ENCODE data around the gene TAP2.
"Not testable (repeated sequence)": the region's sequence is repeated elsewhere in the genome, so short reads cannot be mapped to it uniquely, and the experiment has no call there.

The TAP2 gene

DNA sequence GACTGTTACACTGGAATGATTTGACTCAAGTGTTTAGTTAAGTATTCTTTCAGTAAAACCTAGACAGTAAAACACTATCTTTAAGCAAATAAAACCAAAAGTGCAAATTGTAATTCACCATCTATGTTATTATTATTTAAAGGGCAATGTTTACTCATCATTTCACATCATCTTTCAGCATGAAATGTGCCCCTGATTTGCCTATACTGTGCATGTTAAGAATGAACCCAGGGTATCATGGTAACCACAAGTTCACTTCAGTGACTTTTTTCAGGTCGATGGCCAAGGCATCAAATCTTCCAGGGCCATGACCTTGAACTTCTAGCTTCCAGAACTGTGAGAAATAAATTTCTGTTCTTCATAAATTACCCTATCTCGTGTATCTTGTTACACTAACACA is 19.7 kb downstream of the TAP2 start:
- Histone ChIP-seq H3K9ac (no peak overlapping the region), H3K9me3 (no peaks in the 10 kb centered on the region), H3K4me3 (no peak overlapping the region), H3K4me2 (no peak overlapping the region), H3K36me3 (no peaks in the 10 kb centered on the region), H3K27ac (no peak overlapping the region), H4K20me1 (no peaks in the 10 kb centered on the region), H3K27me3 (no peaks in the 10 kb centered on the region), H3K4me1 (peaks cover 20% of the 10 kb centered on the region)
- no peak for TF ChIP-seq Cebpa-rat (IDR thresholded peaks at IDR 0.05)

DNA sequence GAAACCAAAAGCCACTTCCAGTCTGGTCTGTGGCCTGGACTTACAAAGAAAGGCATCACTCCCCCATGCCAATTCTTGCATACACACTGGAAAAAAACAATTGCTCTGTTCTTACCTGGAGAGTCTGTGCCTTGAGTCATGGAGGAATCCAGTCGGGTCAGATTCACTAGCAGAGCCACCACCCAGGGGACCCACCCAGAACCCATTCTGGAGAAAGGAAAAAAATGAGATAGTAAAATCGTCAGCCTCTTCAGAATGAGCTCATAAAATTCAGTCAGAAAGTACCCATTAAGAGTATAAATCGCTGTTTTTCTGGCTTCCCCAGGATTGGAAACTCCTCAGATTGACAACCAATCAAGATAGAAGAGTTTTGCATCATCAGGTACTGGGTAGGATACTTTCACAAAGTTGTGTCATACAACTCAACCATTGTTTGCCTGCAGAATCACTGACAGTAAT is 21.8 kb downstream of the TAP2 start, which contains the start of gene HLA-DOB:
HLA-DOB (minus strand) TSS at position 257 of the 459 bp plus-strand sequence; CDS start at position 206, 51 bp downstream.
- peaks cover 18% of the 10 kb centered on the region for H3K4me1 ChIP-seq
- no peak within 1 kb of the TSS for H3K4me2 ChIP-seq
- H3K4me3 ChIP-seq = no peak within 1 kb of the TSS
- no peaks in the 10 kb centered on the region for H4K20me1 ChIP-seq
- H3K9me3 ChIP-seq = no peaks in the 10 kb centered on the region
- H3K9ac ChIP-seq = no peak within 1 kb of the TSS
- no peaks in the 10 kb centered on the region for H3K27me3 ChIP-seq
- no peak for TF ChIP-seq Cebpa-rat (IDR thresholded peaks at IDR 0.05)
- H3K36me3 ChIP-seq = no peaks in the 10 kb centered on the region
- H3K27ac ChIP-seq = no peak within 1 kb of the TSS

DNA sequence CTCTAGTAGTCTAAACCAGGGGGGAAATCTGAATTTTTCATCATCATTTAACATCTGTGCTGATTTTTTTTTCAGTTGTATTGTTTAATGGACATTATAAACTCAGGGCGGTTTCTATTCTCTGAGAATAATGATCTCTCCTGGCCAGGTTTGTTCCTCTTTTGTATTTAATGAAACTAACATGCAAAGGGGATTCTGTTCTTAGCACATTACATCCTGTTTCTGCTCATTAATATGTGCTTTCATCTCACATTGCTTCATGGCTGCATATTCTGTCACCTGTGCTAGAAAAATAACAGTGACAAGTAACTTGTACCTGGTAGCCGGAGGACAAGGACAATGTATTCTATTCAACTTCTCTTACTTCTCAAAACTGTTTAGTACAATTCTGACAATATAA is 22.5 kb downstream of the TAP2 start:
- no peak overlapping the region for H3K27ac ChIP-seq
- TF ChIP-seq Cebpa-rat (IDR thresholded peaks at IDR 0.05) = no peak
- no peaks in the 10 kb centered on the region for H4K20me1 ChIP-seq
- no peaks in the 10 kb centered on the region for H3K27me3 ChIP-seq
- no peaks in the 10 kb centered on the region for H3K9me3 ChIP-seq
- H3K4me2 ChIP-seq = no peak overlapping the region
- no peak overlapping the region for H3K9ac ChIP-seq
- H3K4me1 ChIP-seq = peaks cover 10% of the 10 kb centered on the region
- no peak overlapping the region for H3K4me3 ChIP-seq
- no peaks in the 10 kb centered on the region for H3K36me3 ChIP-seq

DNA sequence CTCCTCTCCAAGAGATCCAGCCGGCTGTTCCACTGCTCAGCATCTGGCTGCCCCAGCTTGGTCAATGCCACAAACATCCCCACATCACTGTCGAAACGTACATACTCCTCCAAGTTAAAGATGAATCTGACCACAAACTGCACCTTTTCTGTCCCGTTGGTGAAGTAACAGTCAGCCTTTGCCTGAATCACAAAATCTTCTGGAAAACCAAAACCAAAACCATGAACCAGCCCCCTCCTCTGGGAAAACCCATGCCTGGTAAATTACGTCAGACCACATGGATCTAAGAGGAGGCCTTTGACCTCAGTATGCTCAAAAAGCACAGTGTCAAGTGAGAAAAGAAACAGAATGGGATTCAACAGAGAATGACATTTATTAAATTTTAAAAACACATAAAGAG is 23.4 kb downstream of the TAP2 start:
- Histone ChIP-seq H3K27me3 (no peaks in the 10 kb centered on the region), H3K4me3 (no peak overlapping the region), H3K4me1 (0 out of 2 replicates have a peak, but pooled peaks cover 1% of the 10 kb centered on the region), H3K36me3 (no peaks in the 10 kb centered on the region), H3K27ac (no peak overlapping the region), H3K9ac (no peak overlapping the region), H3K9me3 (no peaks in the 10 kb centered on the region), H4K20me1 (no peaks in the 10 kb centered on the region), H3K4me2 (no peak overlapping the region)
- TF ChIP-seq Cebpa-rat (IDR thresholded peaks at IDR 0.05) = no peak

DNA sequence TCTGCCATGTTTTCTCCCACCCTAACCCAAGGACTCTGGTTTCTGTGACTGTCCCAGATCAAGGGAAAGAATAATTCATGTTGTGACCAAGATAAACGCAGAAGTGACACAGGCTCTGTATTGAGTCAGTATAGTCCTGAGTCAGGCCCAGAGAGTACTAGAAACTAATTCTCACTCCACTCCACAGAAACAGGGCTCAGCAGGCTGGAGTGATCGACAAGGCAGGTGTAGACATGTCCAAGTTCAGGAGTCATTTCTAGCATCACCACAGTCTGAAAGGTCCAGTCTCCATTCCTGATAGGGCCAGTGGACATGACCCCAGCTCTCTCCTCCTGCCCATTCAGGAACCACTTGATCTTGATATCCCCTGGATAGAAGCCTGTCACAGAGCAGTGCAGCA is 24.4 kb downstream of the TAP2 start:
- Histone ChIP-seq H3K27ac (no peak overlapping the region), H3K4me1 (no peaks in the 10 kb centered on the region), H3K4me3 (no peak overlapping the region), H3K36me3 (no peaks in the 10 kb centered on the region), H3K27me3 (no peaks in the 10 kb centered on the region), H3K9me3 (no peaks in the 10 kb centered on the region), H3K9ac (no peak overlapping the region), H4K20me1 (no peaks in the 10 kb centered on the region), H3K4me2 (no peak overlapping the region)
- TF ChIP-seq Cebpa-rat (IDR thresholded peaks at IDR 0.05) = no peak

DNA sequence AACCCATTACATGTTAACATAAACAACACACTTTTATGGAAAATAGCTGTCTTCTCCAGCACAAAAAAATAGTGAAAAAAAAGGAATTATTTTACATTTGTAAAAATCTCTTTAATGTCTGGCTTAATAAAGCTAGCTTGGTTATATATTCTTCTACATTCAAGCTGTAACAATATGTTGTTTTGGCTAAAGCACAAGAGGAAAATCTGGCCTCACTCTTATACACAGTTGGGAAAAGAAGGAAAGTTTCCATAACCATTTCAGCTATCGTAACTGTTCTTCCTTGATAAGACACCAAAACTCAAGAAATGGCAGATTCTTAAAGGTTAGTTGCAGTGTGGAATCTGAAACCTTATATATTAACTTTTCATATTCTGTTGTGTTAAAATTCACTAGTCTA is 29.4 kb downstream of the TAP2 start:
- H3K4me2 ChIP-seq = no peak overlapping the region
- H3K4me3 ChIP-seq = no peak overlapping the region
- no peaks in the 10 kb centered on the region for H3K27me3 ChIP-seq
- H3K27ac ChIP-seq = no peak overlapping the region
- H3K9me3 ChIP-seq = no peaks in the 10 kb centered on the region
- no peaks in the 10 kb centered on the region for H4K20me1 ChIP-seq
- no peak for TF ChIP-seq Cebpa-rat (IDR thresholded peaks at IDR 0.05)
- no peaks in the 10 kb centered on the region for H3K4me1 ChIP-seq
- no peak overlapping the region for H3K9ac ChIP-seq
- no peaks in the 10 kb centered on the region for H3K36me3 ChIP-seq

DNA sequence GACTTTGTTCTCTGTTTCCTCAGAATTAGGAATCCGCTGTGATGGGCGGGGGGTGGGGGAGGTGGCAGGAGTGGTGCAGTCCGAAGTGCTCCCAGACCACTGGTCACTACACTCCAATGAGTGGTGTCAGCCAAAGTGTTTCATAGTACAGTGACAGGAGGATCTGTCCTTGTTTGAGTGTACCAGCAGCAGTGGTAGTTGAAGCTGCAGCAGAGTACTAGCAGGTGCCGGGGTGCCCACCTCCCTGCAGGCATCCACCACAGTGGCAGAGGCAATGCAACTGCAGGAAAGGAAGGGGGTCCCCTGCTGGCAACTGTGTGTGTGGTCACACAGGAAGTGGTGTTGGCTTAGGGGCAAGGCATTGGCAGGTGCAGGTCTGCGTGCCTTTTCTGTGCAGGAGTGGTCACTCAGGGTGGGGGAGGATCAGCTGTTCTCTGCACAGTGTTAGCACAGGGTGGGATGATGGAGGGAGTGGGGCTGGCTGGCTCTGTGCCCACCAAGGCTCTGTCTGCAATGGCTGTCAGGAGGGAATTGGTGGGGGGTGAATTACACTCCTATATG is 31.4 kb downstream of the TAP2 start:
- Histone ChIP-seq H3K9me3 (no peaks in the 10 kb centered on the region), H3K36me3 (no peaks in the 10 kb centered on the region), H3K27ac (no peak overlapping the region), H3K4me2 (no peak overlapping the region), H3K27me3 (no peaks in the 10 kb centered on the region), H4K20me1 (no peaks in the 10 kb centered on the region), H3K9ac (no peak overlapping the region), H3K4me1 (no peaks in the 10 kb centered on the region), H3K4me3 (no peak overlapping the region)
- no peak for TF ChIP-seq Cebpa-rat (IDR thresholded peaks at IDR 0.05)

DNA sequence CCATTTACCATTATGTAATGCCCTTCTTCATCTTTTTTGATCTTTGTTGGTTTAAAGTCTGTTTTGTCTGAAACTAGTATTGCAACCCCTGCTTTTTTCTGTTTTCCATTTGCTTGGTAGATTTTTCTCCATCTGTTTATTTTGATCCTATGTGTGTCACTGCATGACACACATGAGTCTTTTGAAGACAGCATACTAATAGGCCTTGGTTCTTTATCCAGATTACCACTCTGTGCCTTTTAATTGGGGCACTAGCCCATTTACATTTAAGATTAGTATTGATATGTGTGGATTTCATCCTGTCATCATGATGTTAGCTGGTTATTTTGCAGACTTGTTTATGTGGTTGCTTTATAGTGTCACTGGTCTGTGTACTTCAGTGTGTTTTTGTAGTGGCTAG is 33.1 kb downstream of the TAP2 start:
- H3K27me3 ChIP-seq, H3K4me1 ChIP-seq, H4K20me1 ChIP-seq, H3K4me2 ChIP-seq, H3K4me3 ChIP-seq, H3K9ac ChIP-seq, H3K27ac ChIP-seq, H3K36me3 ChIP-seq, H3K9me3 ChIP-seq: not testable (repeated sequence)

DNA sequence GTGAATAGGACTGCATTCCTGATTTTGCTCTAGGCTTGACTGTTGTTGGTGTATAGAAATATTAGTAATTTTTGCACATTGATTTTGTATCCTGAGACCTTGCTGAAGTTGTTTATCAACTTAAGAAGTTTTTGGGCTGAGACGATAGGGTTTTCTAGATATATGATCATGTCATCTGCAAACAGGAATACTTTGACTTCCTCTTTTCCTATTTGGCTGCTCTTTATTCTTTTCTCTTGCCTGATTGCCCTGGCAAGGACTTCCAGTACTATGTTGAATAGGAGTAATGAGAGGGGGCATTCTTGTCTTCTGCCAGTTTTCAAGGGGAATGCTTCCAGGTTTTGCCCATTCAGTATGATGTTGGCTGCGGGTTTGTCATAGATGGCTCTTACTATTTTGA is 35.1 kb downstream of the TAP2 start:
- H3K9me3 ChIP-seq = peaks cover 17% of the 10 kb centered on the region
- no peaks in the 10 kb centered on the region for H3K4me1 ChIP-seq
- H3K27me3 ChIP-seq = no peaks in the 10 kb centered on the region
- H3K4me3 ChIP-seq = no peak overlapping the region
- no peaks in the 10 kb centered on the region for H3K36me3 ChIP-seq
- H3K9ac ChIP-seq = no peak overlapping the region
- no peak overlapping the region for H3K4me2 ChIP-seq
- H3K27ac ChIP-seq = no peak overlapping the region
- H4K20me1 ChIP-seq = no peaks in the 10 kb centered on the region
- no peak for TF ChIP-seq Cebpa-rat (IDR thresholded peaks at IDR 0.05)

DNA sequence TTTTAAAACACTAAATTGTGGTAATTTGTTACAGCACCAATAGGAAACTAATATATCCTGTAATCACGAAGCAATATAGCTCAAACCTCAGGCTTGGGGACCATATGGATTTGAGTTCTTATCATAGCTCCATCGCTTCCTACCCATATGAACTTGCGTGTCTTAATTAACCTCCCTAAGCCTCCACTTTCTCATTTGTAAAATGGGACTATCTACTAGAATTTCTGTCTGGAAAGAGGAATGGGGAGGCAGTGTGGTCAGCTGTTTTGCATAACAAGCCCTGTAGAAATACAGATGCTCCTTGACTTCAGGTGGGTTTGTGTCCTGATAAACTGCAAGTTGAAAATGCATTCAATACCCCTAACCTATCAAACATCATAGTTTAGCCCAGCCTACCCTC is 38.8 kb downstream of the TAP2 start:
- Histone ChIP-seq H3K4me2 (no peak overlapping the region), H3K9ac (no peak overlapping the region), H3K27ac (no peak overlapping the region), H3K36me3 (no peaks in the 10 kb centered on the region), H3K27me3 (no peaks in the 10 kb centered on the region), H4K20me1 (no peaks in the 10 kb centered on the region), H3K9me3 (peaks cover 19% of the 10 kb centered on the region), H3K4me1 (peaks cover 33% of the 10 kb centered on the region), H3K4me3 (no peak overlapping the region)
- no peak for TF ChIP-seq Cebpa-rat (IDR thresholded peaks at IDR 0.05)

DNA sequence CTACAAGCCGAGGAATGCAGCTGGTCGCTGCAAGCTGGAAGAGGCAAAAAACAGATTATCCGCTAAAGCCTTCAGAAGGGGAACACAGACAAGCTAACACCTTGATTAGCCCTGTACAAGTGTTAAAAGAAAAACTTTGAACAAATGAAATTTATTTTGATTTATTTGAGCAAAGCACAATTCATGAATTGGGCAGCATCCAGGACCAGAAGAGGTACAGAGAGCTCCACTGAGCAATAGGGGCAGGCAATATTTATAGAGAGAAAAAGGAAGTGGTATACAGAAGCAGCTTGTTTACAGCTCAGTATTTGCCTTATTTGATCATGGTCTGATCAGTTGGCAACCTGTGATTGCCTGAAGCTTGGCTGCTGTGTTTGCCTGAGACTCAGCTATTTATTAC is 39.4 kb downstream of the TAP2 start:
- no peak for TF ChIP-seq Cebpa-rat (IDR thresholded peaks at IDR 0.05)
- Histone ChIP-seq H3K4me1 (peaks cover 39% of the 10 kb centered on the region), H3K27ac (no peak overlapping the region), H4K20me1 (no peaks in the 10 kb centered on the region), H3K4me3 (no peak overlapping the region), H3K36me3 (no peaks in the 10 kb centered on the region), H3K9ac (no peak overlapping the region), H3K9me3 (peaks cover 19% of the 10 kb centered on the region), H3K27me3 (no peaks in the 10 kb centered on the region), H3K4me2 (no peak overlapping the region)

Data from BLaER1 (cell line).